Trophoblast cell (in vitro differentiated cells and primary cell): ENCODE data around the gene TRIM41.

ENCODE experiments used
- DNase-seq, 2 donors: peaks; one replicate each; pipeline ENCODE4 v3.0.0-alpha.2; 2016
- H2AFZ ChIP-seq: 2 replicates; pipeline ENCODE4 v1.6.1; 2013; ENCODE audit warnings: low read length, moderate library complexity, mild to moderate bottlenecking; ENCODE audit not compliant: insufficient read depth, poor library complexity
- H2AK5ac ChIP-seq: 2 replicates; pipeline ENCODE4 v1.6.1; 2013; ENCODE audit warnings: mild to moderate bottlenecking, low read length
- H2BK120ac ChIP-seq: 2 replicates; pipeline ENCODE4 v1.6.1; 2013; ENCODE audit warnings: low read length, mild to moderate bottlenecking, moderate library complexity; ENCODE audit not compliant: insufficient read depth, poor library complexity
- H2BK12ac ChIP-seq: 2 replicates; pipeline ENCODE4 v1.6.1; 2013; ENCODE audit warnings: mild to moderate bottlenecking, low read length, moderate library complexity
- H2BK5ac ChIP-seq: 2 replicates; pipeline ENCODE4 v1.6.1; 2013; ENCODE audit warnings: low read length, low read depth, moderate library complexity, mild to moderate bottlenecking; ENCODE audit not compliant: poor library complexity
- H3K14ac ChIP-seq: 2 replicates; pipeline ENCODE4 v1.6.1; 2013; ENCODE audit warnings: mild to moderate bottlenecking, low read length
- H3K18ac ChIP-seq: 2 replicates; pipeline ENCODE4 v1.6.1; 2013; ENCODE audit warnings: mild to moderate bottlenecking, low read length
- H3K23ac ChIP-seq: 2 replicates; pipeline ENCODE4 v1.6.1; 2013; ENCODE audit warnings: low read length
- H3K27ac ChIP-seq: 2 replicates; pipeline ENCODE4 v1.5.1; 2013; ENCODE audit warnings: low read depth, mild to moderate bottlenecking, inconsistent platforms, low read length, moderate library complexity
- H3K27me3 ChIP-seq: 2 replicates; pipeline ENCODE4 v1.6.1; 2013; ENCODE audit warnings: inconsistent platforms, mild to moderate bottlenecking, low read length, moderate library complexity; ENCODE audit not compliant: insufficient read depth
- H3K36me3 ChIP-seq, 2 experiments: 1 replicate in 1 of 2; 2 replicates in 1 of 2; pipeline ENCODE4 v1.6.1; 2013; ENCODE audit warnings: low read length in 2 of 2, mild to moderate bottlenecking in 2 of 2, moderate library complexity in 1 of 2; ENCODE audit not compliant: insufficient read depth in 2 of 2, control insufficient read depth in 1 of 2
- H3K4ac ChIP-seq: 2 replicates; pipeline ENCODE4 v1.6.1; 2013; ENCODE audit warnings: low read depth, mild to moderate bottlenecking, low read length, moderate library complexity
- H3K4me1 ChIP-seq, 2 experiments: 1 replicate in 1 of 2; 2 replicates in 1 of 2; pipeline ENCODE4 v1.6.1; 2013; ENCODE audit warnings: low read length in 2 of 2, mild to moderate bottlenecking in 2 of 2, moderate library complexity in 1 of 2; ENCODE audit not compliant: insufficient read depth in 2 of 2, control insufficient read depth in 1 of 2
- H3K4me2 ChIP-seq: 2 replicates; pipeline ENCODE4 v1.6.1; 2013; ENCODE audit warnings: inconsistent platforms, mild to moderate bottlenecking, low read length, moderate library complexity
- H3K4me3 ChIP-seq: 2 replicates; pipeline ENCODE4 v1.5.1; 2013; ENCODE audit warnings: mild to moderate bottlenecking, low read depth, low read length, inconsistent platforms
- H3K79me1 ChIP-seq: one replicate; pipeline ENCODE4 v1.6.1; 2013; ENCODE audit warnings: low read length
- H3K79me2 ChIP-seq: 2 replicates; pipeline ENCODE4 v1.6.1; 2013; ENCODE audit warnings: low read length, mild to moderate bottlenecking; ENCODE audit not compliant: control insufficient read depth, insufficient read depth, poor library complexity
- H3K9ac ChIP-seq: 2 replicates; pipeline ENCODE4 v1.6.1; 2013; ENCODE audit warnings: mild to moderate bottlenecking, low read length
- H3K9me3 ChIP-seq: 2 replicates; pipeline ENCODE4 v1.6.1; 2013; ENCODE audit warnings: low read depth, mild to moderate bottlenecking, control low read depth, inconsistent platforms, low read length; ENCODE audit not compliant: insufficient read depth
- H4K12ac ChIP-seq: 2 replicates; pipeline ENCODE4 v1.6.1; 2013; ENCODE audit warnings: low read depth, mild to moderate bottlenecking, low read length, moderate library complexity
- H4K8ac ChIP-seq: 2 replicates; pipeline ENCODE4 v1.6.1; 2013; ENCODE audit warnings: low read depth, mild to moderate bottlenecking, low read length, moderate library complexity
- H4K91ac ChIP-seq: one replicate; pipeline ENCODE4 v1.6.1; 2013; ENCODE audit warnings: low read depth, mild to moderate bottlenecking, low read length, moderate library complexity
- WGBS: extraction: QIAGEN DNeasy Blood & Tissue Kit; methylation state at CpG from one replicate; pipeline ENCODE4 v1.1.7; 2013; ENCODE audit warnings: missing lambda C conversion rate; ENCODE audit not compliant: insufficient read length, insufficient coverage; ENCODE audit errors: extremely low coverage; 5-methylcytosine and 5-hydroxymethylcytosine counted together

TRIM41 gene

GRCh38 chr5:181217111-181217802 is 5.8 kb upstream of the TRIM41 start:
- Histone ChIP-seq H3K4ac (no peak overlapping the region), H2BK12ac (no peak overlapping the region), H4K8ac (no peak overlapping the region), H3K14ac (no peak overlapping the region), H3K27ac (no peak overlapping the region), H3K4me2 (peak overlapping the region; percentile 75), H3K4me1 (peaks cover 4 to 10% of the 10 kb centered on the region in 2 experiments), H3K36me3 (no peaks in the 10 kb centered on the region), H3K79me2 (no peaks in the 10 kb centered on the region), H3K4me3 (peak overlapping the region; percentile 59), H3K18ac (no peak overlapping the region), H3K23ac (no peak overlapping the region), H3K79me1 (no peaks in the 10 kb centered on the region), H3K27me3 (no peaks in the 10 kb centered on the region), H2BK120ac (no peak overlapping the region), H2AK5ac (no peak overlapping the region), H4K91ac (no peak overlapping the region), H2AFZ (peak overlapping the region; percentile 19), H3K9ac (no peak overlapping the region), H3K9me3 (peaks cover 2% of the 10 kb centered on the region), H2BK5ac (no peak overlapping the region), H4K12ac (no peak overlapping the region)
- no CpG with 5 or more reads among the region's 46 CpGs for WGBS
- peak; percentile 71 to 83 for DNase-seq

- WGBS = no CpG with 5 or more reads among the region's 13 CpGs
Observed at GRCh38 chr5:181217803-181218062, 5.3 kb upstream of the TRIM41 start.

GRCh38 chr5:181218795-181219124 is 4.3 kb upstream of the TRIM41 start:
- Histone ChIP-seq H3K27me3 (no peaks in the 10 kb centered on the region), H3K23ac (no peak overlapping the region), H4K12ac (no peak overlapping the region), H3K27ac (no peak overlapping the region), H4K91ac (no peak overlapping the region), H3K9me3 (peaks cover 2% of the 10 kb centered on the region), H2AFZ (peak overlapping the region; percentile 28), H3K14ac (no peak overlapping the region), H3K79me1 (peaks cover 8% of the 10 kb centered on the region), H3K79me2 (peaks cover 4% of the 10 kb centered on the region), H4K8ac (no peak overlapping the region), H3K18ac (no peak overlapping the region), H3K4ac (no peak overlapping the region), H3K4me3 (no peak overlapping the region), H3K36me3 (no peaks in the 10 kb centered on the region), H2BK12ac (no peak overlapping the region), H3K9ac (no peak overlapping the region), H2BK120ac (no peak overlapping the region), H2AK5ac (no peak overlapping the region), H3K4me2 (peak overlapping the region; percentile 75), H2BK5ac (no peak overlapping the region), H3K4me1 (peaks cover 4 to 10% of the 10 kb centered on the region in 2 experiments)
- peak in 1 of 2 donors; percentile 53 for DNase-seq
- no CpG with 5 or more reads among the region's 10 CpGs for WGBS

More at GRCh38 chr5:181217803-181218062, 5.3 kb upstream of the TRIM41 start:
- H3K79me1 ChIP-seq = peaks cover 3% of the 10 kb centered on the region
- peak overlapping the region; percentile 59 for H3K4me3 ChIP-seq
- H3K4me2 ChIP-seq = peak overlapping the region; percentile 75
- H3K14ac ChIP-seq = no peak overlapping the region
- H4K91ac ChIP-seq = no peak overlapping the region
- no peak overlapping the region for H2AK5ac ChIP-seq
- H4K8ac ChIP-seq = no peak overlapping the region
- H3K9me3 ChIP-seq = peaks cover 2% of the 10 kb centered on the region
- H3K4me1 ChIP-seq = peaks cover 4 to 10% of the 10 kb centered on the region in 2 experiments
- H2BK120ac ChIP-seq = no peak overlapping the region
- no peak for DNase-seq
- peaks cover 2% of the 10 kb centered on the region for H3K79me2 ChIP-seq
- H2AFZ ChIP-seq = no peak overlapping the region
- H3K4ac ChIP-seq = no peak overlapping the region
- no peak overlapping the region for H2BK5ac ChIP-seq
- H3K27ac ChIP-seq = no peak overlapping the region
- H3K9ac ChIP-seq = no peak overlapping the region
- H3K36me3 ChIP-seq = no peaks in the 10 kb centered on the region
- no peak overlapping the region for H4K12ac ChIP-seq
- no peak overlapping the region for H3K18ac ChIP-seq
- no peaks in the 10 kb centered on the region for H3K27me3 ChIP-seq
- no peak overlapping the region for H2BK12ac ChIP-seq
- H3K23ac ChIP-seq = no peak overlapping the region

- Histone ChIP-seq H3K79me2 (peaks cover 4% of the 10 kb centered on the region), H3K23ac (no peak overlapping the region), H3K4me3 (no peak overlapping the region), H3K9me3 (peaks cover 2% of the 10 kb centered on the region), H2AK5ac (no peak overlapping the region), H3K27ac (no peak overlapping the region), H4K12ac (no peak overlapping the region), H3K4me1 (peaks cover 9 to 17% of the 10 kb centered on the region in 2 experiments), H4K91ac (no peak overlapping the region), H3K14ac (no peak overlapping the region), H4K8ac (no peak overlapping the region), H3K27me3 (no peaks in the 10 kb centered on the region), H3K18ac (no peak overlapping the region), H2AFZ (no peak overlapping the region), H3K4me2 (no peak overlapping the region), H3K4ac (no peak overlapping the region), H3K9ac (no peak overlapping the region), H2BK120ac (no peak overlapping the region), H3K36me3 (no peaks in the 10 kb centered on the region), H2BK12ac (no peak overlapping the region), H2BK5ac (no peak overlapping the region), H3K79me1 (peaks cover 8% of the 10 kb centered on the region)
- no peak for DNase-seq
- no CpG with 5 or more reads among the region's 49 CpGs for WGBS
Observed at GRCh38 chr5:181219262-181220177, 3.6 kb upstream of the TRIM41 start.
